Lower lobe of right lung (tissue), 2 donors: ENCODE data around the gene CHST13. TPM values are rescaled to one million over a fixed set of nuclear protein-coding genes. Genes with fewer than 3 reads are reported as not detected.

Experiments
- ATAC-seq, 2 donors: fragments of 200-7000 bp; cut with Tn5 transposase; one replicate each; pipeline ENCODE4 v1.9.1; 2020 to 2022; ENCODE audit warnings: mild to moderate bottlenecking in 2 of 2, moderate library complexity in 2 of 2
- DNase-seq: peaks from one replicate; pipeline ENCODE4 v3.0.0-alpha.2; 2020
- H3K27ac ChIP-seq: fragments of 200-600 bp; one replicate; pipeline ENCODE4 v1.8.0; 2022
- H3K27me3 ChIP-seq: fragments of 200-600 bp; one replicate; pipeline ENCODE4 v1.8.0; 2022; ENCODE audit warnings: low read depth
- H3K36me3 ChIP-seq: fragments of 200-600 bp; one replicate; pipeline ENCODE4 v1.8.0; 2022; ENCODE audit warnings: mild to moderate bottlenecking
- H3K4me1 ChIP-seq: fragments of 200-600 bp; one replicate; pipeline ENCODE4 v1.8.0; 2022
- H3K4me3 ChIP-seq: fragments of 200-600 bp; one replicate; pipeline ENCODE4 v1.8.0; 2022; ENCODE audit warnings: mild to moderate bottlenecking
- H3K9me3 ChIP-seq: fragments of 200-600 bp; one replicate; pipeline ENCODE4 v1.8.0; 2022
- CTCF ChIP-seq: fragments of 200-600 bp; IDR thresholded peaks from one replicate; pipeline ENCODE4 v1.8.0; 2022; ENCODE audit warnings: antibody characterized with exemption, mild to moderate bottlenecking
- intact Hi-C: fragments of 100-400 bp; cut with DNase I; formaldehyde crosslinking; loops from one replicate; pipeline ENCODE4 v1.11.0; 2022
- total RNA-seq: library from RNA; stranded (reverse); fragmentation: NEBNext Ultra II Directional; extraction: Animal tissue kit (Norgen Biotek cat#: 25700); gene quantifications from one replicate; pipeline ENCODE4 v1.2.1, GENCODE V29; 2021
- donor health status: DM: no; HTN: yes; CAD: no; lungs with severe emphysema.

CHST13 gene
- total RNA-seq, 1 donor from 2014 or later = 1.5 TPM

- no peaks in the 10 kb centered on the region for H3K36me3 ChIP-seq
- no peak for DNase-seq
- H3K4me3 ChIP-seq = no peak overlapping the region
- no peak for TF ChIP-seq CTCF
- H3K27ac ChIP-seq = no peak overlapping the region
- peak in 1 of 2 donors; percentile 34 for ATAC-seq
- intact Hi-C loops = no loop called here
- H3K9me3 ChIP-seq = no peaks in the 10 kb centered on the region
- no peaks in the 10 kb centered on the region for H3K27me3 ChIP-seq
- no peaks in the 10 kb centered on the region for H3K4me1 ChIP-seq
Measured at GRCh38 chr3:126570103-126570541, 46.2 kb downstream of the CHST13 start.

- no peak for DNase-seq
- Histone ChIP-seq H3K27ac (no peak overlapping the region), H3K9me3 (no peaks in the 10 kb centered on the region), H3K4me1 (no peaks in the 10 kb centered on the region), H3K4me3 (no peak overlapping the region), H3K27me3 (no peaks in the 10 kb centered on the region), H3K36me3 (no peaks in the 10 kb centered on the region)
- no peak for TF ChIP-seq CTCF
- no peak for ATAC-seq
- intact Hi-C loops = no loop called here
Measured at GRCh38 chr3:126571078-126571477, 47.1 kb downstream of the CHST13 start.

DNA sequence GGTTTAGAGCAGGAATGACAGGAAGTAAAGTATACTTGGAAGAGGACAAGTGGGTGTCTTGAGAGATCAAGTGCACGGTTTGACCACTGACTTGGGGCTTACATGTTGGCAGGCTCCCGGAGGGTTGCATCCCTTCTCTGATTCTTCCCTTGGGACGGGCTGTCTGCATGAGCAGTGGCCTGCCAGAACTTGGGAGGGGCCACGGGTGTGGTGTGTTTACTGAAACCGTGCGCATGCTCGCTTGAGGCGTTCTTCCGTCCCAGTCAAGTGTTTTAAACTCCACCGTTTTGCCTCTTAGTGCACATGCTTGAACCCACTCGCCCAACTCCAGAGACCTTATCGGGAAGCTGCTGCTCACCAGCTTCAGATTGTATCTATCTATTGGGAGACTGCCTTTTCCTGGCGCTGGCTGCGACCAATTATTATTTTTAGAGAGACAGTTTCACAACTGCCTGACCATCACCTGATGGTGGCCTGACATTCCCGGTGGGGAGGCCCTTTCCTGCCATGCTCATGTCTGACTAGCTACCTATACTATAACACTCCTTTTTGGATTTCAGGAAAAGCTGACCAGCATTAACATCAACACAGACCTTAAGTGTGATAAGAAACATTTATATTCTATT, 49.6 kb downstream of the CHST13 start:
- DNase-seq = peak; percentile 62
- Histone ChIP-seq H3K36me3 (no peaks in the 10 kb centered on the region), H3K4me1 (no peaks in the 10 kb centered on the region), H3K27ac (no peak overlapping the region), H3K4me3 (no peak overlapping the region), H3K9me3 (no peaks in the 10 kb centered on the region), H3K27me3 (no peaks in the 10 kb centered on the region)
- peak; percentile 49 to 70 for ATAC-seq
- TF ChIP-seq CTCF = no peak
- intact Hi-C loops = no loop called here

GRCh38 chr3:126577261-126577660, 53.3 kb downstream of the CHST13 start:
- DNase-seq (no peak), ATAC-seq (no peak)
- TF ChIP-seq CTCF = no peak
- Histone ChIP-seq H3K4me1 (no peaks in the 10 kb centered on the region), H3K36me3 (no peaks in the 10 kb centered on the region), H3K9me3 (no peaks in the 10 kb centered on the region), H3K27me3 (no peaks in the 10 kb centered on the region), H3K4me3 (no peak overlapping the region), H3K27ac (no peak overlapping the region)
- intact Hi-C loops = no loop called here

- Histone ChIP-seq H3K27ac (no peak overlapping the region), H3K4me3 (no peak overlapping the region), H3K27me3 (no peaks in the 10 kb centered on the region), H3K36me3 (no peaks in the 10 kb centered on the region), H3K4me1 (no peaks in the 10 kb centered on the region), H3K9me3 (no peaks in the 10 kb centered on the region)
- DNase-seq (no peak), ATAC-seq (peak in 1 of 2 donors; percentile 43)
- TF ChIP-seq CTCF = no peak
- intact Hi-C loops = no loop called here
Measured at GRCh38 chr3:126578702-126579101, 54.7 kb downstream of the CHST13 start.
